IMR-90 (cell line): ENCODE results near the gene NCKAP5.

Experiments
- CEBPB ChIP-seq: IDR thresholded peaks from 2 replicates; pipeline ENCODE4 v1.6.1; 2012; ENCODE audit warnings: low read depth, low read length, improper control_type of control experiment
- MAZ ChIP-seq: IDR thresholded peaks from 2 replicates; pipeline ENCODE4 v1.6.1; 2012; ENCODE audit warnings: low read depth, mild to moderate bottlenecking, low read length, improper control_type of control experiment, moderate library complexity, borderline replicate concordance
- MXI1 ChIP-seq: IDR thresholded peaks from 2 replicates; pipeline ENCODE4 v1.6.1; 2012; ENCODE audit warnings: low read depth, mild to moderate bottlenecking, low read length, moderate library complexity, borderline replicate concordance
- POLR2A ChIP-seq: IDR thresholded peaks from 2 replicates; pipeline ENCODE4 v1.6.1; 2012; ENCODE audit warnings: mild to moderate bottlenecking, low read depth, low read length
- RAD21 ChIP-seq: IDR thresholded peaks from 2 replicates; pipeline ENCODE4 v1.6.1; 2012; ENCODE audit warnings: low read length, improper control_type of control experiment
- RFX5 ChIP-seq: IDR thresholded peaks from 2 replicates; pipeline ENCODE4 v1.8.0; 2012; ENCODE audit warnings: low read depth, mild to moderate bottlenecking, low read length, moderate library complexity
- SMC3 ChIP-seq: fragments of 150-350 bp; IDR thresholded peaks from 2 replicates; pipeline ENCODE4 v1.6.1; 2016; ENCODE audit warnings: low read depth, mild to moderate bottlenecking, antibody characterized with exemption, low read length, moderate library complexity
- TF ChIP-seq, protein P1 (sequence below): fragments of 150-350 bp; IDR thresholded peaks from 2 replicates; pipeline ENCODE4 v1.6.1; 2017; ENCODE audit warnings: mild to moderate bottlenecking, antibody characterized with exemption, low read length, low read depth
- TF ChIP-seq, protein P2 (sequence below): conservative IDR thresholded peaks from 2 replicates; pipeline ENCODE4 v1.5.1; 2012; ENCODE audit warnings: mild to moderate bottlenecking, low read depth, low read length, improper control_type of control experiment
- TF ChIP-seq, protein P3 (sequence below): fragments of 150-350 bp; IDR thresholded peaks from 2 replicates; pipeline ENCODE4 v1.6.1; 2016; ENCODE audit warnings: low read depth, mild to moderate bottlenecking, low read length, moderate library complexity, borderline replicate concordance

DNA sequence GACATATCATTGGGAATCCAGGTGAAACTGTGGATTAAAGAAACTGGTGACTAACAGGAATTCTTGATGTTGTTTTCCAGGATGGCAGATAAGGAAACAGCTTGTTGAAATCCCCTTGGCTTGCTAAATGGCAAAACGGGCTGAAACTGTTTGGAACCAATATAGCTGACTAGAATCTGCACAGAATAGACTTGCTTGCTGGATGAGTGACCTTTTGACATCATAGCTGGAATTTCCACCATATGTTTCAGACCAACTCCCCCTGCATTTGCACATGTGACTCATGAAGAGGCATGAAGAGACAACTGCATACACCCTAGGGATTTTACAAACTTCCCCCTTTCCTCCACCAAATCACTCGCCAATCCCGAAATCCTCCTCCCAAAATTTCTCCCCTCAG is 810.6 kb downstream of the NCKAP5 start:
- TF ChIP-seq RFX5 = no peak
- TF ChIP-seq POLR2A = no peak
- TF ChIP-seq, protein P1, sequence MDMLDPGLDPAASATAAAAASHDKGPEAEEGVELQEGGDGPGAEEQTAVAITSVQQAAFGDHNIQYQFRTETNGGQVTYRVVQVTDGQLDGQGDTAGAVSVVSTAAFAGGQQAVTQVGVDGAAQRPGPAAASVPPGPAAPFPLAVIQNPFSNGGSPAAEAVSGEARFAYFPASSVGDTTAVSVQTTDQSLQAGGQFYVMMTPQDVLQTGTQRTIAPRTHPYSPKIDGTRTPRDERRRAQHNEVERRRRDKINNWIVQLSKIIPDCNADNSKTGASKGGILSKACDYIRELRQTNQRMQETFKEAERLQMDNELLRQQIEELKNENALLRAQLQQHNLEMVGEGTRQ = no peak
- TF ChIP-seq, protein P2, sequence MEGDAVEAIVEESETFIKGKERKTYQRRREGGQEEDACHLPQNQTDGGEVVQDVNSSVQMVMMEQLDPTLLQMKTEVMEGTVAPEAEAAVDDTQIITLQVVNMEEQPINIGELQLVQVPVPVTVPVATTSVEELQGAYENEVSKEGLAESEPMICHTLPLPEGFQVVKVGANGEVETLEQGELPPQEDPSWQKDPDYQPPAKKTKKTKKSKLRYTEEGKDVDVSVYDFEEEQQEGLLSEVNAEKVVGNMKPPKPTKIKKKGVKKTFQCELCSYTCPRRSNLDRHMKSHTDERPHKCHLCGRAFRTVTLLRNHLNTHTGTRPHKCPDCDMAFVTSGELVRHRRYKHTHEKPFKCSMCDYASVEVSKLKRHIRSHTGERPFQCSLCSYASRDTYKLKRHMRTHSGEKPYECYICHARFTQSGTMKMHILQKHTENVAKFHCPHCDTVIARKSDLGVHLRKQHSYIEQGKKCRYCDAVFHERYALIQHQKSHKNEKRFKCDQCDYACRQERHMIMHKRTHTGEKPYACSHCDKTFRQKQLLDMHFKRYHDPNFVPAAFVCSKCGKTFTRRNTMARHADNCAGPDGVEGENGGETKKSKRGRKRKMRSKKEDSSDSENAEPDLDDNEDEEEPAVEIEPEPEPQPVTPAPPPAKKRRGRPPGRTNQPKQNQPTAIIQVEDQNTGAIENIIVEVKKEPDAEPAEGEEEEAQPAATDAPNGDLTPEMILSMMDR = no peak
- TF ChIP-seq RAD21 = no peak
- TF ChIP-seq MAZ = no peak
- no peak for TF ChIP-seq MXI1
- TF ChIP-seq, protein P3, sequence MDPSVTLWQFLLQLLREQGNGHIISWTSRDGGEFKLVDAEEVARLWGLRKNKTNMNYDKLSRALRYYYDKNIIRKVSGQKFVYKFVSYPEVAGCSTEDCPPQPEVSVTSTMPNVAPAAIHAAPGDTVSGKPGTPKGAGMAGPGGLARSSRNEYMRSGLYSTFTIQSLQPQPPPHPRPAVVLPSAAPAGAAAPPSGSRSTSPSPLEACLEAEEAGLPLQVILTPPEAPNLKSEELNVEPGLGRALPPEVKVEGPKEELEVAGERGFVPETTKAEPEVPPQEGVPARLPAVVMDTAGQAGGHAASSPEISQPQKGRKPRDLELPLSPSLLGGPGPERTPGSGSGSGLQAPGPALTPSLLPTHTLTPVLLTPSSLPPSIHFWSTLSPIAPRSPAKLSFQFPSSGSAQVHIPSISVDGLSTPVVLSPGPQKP = no peak
- TF ChIP-seq CEBPB = no peak
- no peak for TF ChIP-seq SMC3
